ENCODE results near the gene MEIKIN.

MEIKIN gene

GRCh38 chr5:131973089-131973712 is 27.7 kb upstream of the MEIKIN start:
- DNase-seq (ENCODE audit: low spot score), result peak; percentile 8

DNA sequence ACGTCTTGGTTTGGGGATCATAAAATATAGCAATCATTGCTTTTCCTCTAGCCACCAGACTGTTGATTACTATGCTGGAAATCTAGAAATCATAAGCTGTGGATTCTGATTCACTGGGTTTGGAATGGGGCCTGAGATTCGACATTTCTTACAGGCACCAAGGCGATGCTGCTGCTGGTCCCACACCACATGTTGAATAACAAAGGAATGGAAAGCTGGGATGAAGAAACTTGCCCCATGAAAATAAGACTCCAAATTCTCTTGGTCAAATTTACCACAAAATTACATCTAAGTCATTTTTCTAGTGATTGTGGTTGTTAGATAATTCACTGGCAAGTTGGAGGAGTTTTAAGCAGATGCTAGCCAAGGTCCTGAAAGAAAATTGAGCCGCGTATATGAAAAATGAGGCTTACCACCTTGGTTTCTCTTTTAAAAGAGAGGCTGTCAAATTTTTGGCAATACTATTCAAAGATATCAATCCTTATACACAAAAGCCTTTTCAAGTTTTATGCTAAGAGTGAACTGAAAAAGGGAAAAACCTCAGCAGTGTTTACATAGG is 23.0 kb upstream of the MEIKIN start:
- no peak for DNase-seq (ENCODE audit: low spot score)

DNA sequence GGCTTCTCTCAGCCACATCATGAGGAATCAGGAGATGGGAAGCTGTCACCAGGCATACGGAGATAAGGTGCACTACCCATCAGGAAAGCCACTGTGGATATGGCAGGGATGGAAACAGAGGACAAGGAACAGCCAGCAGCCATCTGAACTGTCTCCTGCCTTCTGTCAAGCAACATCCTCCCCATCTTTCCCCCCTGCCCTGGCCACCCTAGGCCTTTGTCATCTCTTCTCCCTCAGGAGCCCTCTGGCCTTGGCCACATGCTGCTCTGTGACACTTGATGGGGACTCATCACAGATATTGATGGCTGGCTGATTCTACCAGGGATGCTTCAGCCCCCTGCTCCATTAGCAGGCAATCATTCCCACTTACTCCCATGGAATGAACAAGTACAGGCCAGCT is 21.1 kb upstream of the MEIKIN start:
- no peak for DNase-seq (ENCODE audit: low spot score)

DNA sequence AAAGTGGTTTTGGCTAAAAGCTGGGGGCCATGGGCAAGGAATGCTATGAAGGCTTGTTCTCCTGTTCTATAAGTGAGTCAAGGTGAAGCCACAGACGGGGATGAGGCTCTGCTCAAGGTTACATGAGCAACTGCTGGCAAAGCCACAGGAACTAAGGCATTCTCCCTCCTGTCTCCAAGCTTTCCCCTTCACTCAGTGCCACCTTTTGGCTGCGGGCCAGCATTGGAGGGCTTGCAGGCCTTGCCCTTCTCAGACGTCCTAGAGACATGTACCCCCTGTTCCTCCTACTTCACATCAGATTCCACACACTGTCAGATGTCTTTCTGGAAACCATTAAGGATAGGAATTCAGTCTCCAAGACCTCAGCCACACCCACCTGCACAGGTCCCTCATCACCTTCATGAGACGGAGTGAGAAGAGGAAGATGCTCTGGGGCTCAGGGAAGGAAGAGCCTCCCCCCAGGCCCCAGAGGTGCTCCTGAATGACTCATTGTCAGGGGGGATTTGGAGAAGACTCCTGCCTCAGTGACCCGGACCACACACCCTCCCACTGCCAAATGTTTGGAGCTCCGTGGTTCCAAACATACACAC is 20.5 kb upstream of the MEIKIN start:
- no peak for DNase-seq (ENCODE audit: low spot score)

DNA sequence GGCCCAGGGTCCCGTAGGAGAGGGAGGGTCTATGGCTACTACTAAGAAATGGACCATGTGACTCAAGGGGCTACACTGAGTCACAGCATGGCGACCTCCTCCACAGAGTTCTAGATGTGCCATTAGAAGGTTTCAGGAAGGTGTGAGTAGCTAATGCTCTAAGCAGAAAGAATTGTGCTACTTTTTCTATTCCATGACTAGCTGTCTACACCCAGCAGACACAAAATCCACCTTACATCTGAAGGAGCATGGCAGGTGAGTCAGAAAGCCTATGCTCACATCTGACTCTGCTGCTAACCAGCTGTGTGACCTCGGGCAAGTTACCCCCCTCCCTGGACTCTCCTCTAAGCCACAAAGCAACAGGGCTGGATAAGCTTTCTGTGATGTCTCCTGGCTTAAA is 14.4 kb upstream of the MEIKIN start:
- no peak for DNase-seq (ENCODE audit: low spot score)

DNA sequence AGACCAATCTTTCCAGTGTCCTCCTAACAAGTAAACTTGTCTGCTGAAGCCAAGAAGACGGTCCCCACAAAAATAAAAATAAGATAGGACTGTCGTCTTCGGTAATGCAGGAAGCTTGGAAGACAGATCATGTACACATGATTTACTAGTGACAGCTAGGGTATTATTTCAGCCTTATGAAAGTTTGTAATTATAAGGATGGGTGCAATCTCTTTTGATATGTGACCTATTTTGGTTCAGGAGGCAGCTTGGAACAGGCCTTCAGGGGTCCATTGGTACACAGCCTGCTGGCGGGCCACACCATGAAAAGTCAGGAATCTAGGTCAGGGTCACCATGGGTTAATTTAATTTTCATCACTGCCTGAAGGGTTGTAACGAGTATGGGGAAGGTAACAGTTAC is 13.7 kb upstream of the MEIKIN start:
- no peak for DNase-seq (ENCODE audit: low spot score)

DNA sequence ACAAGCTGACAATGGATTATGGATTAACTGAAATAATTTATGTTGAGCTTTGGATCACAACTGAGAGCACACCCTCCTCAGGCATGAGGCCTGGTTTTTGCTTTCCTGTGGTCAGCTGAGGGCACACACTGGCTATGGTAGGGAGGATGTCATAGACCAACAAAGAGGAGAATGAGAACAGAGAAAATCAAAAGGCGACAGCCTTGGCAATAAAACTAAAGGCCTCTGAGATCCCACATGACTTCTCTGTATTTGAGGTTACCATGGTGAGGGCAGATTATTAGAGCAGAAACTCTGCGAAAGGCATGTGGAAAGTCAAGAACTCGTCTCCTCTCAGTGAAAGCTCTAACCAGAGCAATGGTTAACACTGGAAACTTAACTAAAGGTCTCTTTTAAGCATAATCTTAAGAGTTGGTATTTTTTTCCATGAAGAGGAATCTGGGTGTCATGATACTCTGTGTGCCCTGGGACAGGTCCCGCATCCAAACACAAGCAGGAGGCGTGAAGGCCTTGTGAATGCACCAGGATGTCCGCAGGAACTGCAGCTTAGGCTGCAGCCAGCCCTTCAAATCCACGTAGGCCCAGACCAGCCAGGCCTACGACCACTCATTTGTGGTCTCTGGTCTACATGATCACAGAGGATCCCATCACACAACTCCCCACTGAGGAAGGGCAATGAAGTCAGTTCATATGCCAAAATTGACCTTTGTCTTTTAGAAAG is 12.4 kb upstream of the MEIKIN start:
- no peak for DNase-seq (ENCODE audit: low spot score)

DNA sequence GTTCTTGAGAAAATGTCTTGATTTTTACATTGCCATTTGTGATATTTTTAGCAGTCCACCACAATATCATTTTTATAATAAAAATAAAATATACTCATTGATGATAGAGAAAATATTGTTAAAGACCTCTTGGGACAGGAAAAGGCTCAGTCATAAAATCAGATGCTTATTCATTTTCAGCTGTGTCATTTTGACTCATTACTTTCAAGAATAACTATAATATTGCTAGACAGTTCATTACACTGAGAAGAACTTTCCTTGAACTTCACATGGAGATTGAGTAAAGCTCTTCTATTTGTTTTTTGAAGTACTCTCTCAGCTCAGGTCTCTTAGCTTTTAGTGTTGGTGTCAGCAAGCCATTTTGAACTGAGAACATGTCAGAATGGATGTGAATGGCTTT is 8.5 kb upstream of the MEIKIN start:
- DNase-seq (ENCODE audit: low spot score), result no peak

- DNase-seq (ENCODE audit: low spot score), result no peak
Measured at GRCh38 chr5:131952301-131952857, 6.9 kb upstream of the MEIKIN start.

DNA sequence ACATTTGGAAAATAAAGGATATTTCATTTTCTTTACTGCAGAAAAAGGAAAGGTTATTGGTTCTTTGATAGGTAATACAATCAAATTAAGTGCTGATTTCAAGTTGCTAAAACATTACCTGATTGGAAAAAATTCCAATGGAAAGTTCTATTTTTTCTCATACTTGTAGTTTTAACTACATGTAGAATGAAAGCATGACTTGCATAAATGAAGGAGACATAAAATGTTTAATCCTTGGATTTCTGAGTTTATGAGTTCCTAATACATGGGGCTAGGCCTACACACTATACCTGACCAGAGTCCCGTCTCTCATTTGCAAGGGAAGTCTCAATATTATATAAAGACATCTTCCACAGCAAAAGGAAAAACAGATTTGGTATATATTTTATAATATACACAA is 5.2 kb upstream of the MEIKIN start:
- DNase-seq (ENCODE audit: low spot score), result no peak

DNA sequence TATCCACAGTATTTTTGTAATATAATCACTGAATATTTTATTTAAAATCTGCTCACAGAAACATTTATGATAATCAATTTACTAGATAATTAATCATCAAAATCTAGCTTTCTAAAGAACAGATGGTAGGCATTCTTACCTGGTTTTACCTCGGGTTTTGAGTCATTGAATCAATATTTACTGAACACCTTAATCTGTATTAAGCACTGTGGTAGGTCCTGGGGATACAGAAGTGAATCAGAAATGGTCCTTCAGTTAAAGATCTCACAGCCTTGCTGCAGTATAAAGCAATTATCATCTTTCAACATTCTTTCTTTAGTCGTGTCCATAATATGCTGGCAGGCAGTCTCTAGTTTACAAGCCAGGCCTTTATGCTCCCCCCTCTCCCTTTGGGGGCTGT is 2.0 kb upstream of the MEIKIN start:
- DNase-seq (ENCODE audit: low spot score), result no peak

DNA sequence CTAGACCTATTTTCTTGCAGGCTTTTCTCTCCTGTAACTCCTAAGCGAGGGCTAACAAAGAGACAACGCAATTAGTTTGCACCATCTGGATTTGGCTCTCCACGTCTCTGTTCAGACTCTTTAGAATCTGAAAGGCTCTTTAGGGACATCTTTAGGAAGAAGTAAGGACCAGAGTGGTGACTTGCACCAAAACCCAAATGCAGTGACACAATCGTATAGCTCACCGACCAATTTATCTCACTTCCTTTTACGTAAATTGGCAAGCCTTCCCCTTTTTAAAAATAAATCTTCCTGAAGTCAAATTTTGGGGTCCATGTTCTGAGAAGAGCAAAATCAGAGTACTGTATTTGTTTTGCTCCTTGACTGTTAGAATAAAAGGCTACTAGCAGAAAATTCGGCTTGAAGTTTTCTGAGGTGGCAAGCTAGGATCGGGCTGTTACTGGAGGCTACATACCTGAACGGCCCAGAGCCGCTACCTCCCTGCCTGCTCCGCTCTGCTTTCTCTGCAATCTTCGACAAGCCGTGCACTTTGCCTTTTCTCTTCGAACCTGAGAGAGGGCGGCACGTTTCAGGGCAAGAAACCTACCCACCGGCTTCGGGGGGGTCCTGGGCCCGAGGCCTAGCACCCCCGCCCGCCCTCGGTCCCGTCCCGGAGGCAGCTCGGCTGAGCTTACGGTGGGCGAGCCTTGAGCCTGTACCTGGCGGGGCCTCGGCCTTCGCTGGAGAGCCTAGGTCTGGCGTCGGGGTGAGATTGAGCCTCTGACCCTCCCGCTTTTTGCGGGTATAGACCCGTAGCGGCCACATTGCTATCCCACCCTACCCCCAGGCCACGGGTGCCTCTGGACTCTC is 537 bp downstream of the MEIKIN start:
- DNase-seq (ENCODE audit: low spot score), result no peak

- no peak for DNase-seq (ENCODE audit: low spot score)
Measured at GRCh38 chr5:131943916-131944315, 1.5 kb downstream of the MEIKIN start.

DNA sequence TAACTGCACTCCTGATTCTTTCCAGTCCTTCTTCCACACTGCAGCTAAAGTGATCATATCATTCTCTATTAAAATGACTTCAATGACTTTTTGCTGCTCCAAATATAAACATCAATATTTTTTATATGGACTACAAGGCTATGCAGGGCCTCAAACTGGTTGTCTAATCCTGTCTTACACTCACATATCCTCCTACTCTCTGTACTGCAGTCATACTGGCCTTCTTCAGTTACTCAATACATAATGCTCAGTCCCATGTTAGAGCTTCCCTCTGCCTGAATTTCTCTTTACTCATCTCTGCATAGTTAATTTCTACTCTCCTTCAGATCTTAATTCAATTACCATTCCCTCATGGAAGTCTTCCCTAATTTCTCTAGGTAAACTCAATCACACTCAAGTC is 3.4 kb downstream of the MEIKIN start:
- no peak for DNase-seq (ENCODE audit: low spot score)

GRCh38 chr5:131939690-131940345 is 5.6 kb downstream of the MEIKIN start:
- no peak for DNase-seq (ENCODE audit: low spot score)

DNA sequence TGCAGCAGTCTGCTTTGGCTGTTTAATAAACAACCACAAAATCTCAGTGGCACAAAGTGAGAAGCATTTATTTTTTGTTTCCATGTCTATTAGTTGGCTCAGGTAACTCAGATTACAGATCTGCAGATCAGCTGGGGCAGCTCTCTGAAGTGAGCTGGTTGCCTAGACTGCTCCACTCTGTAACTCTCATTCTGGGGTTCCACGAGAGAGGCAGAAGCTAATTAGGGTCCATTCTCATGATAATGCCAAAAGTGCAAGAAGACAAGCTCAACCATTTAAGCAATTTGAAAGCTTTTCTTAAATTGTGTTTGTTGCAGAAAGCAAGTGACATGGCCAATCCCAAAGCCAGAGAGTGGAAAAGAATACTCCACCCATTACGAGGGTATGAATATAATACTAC is 13.2 kb downstream of the MEIKIN start:
- no peak for DNase-seq (ENCODE audit: low spot score)

DNA sequence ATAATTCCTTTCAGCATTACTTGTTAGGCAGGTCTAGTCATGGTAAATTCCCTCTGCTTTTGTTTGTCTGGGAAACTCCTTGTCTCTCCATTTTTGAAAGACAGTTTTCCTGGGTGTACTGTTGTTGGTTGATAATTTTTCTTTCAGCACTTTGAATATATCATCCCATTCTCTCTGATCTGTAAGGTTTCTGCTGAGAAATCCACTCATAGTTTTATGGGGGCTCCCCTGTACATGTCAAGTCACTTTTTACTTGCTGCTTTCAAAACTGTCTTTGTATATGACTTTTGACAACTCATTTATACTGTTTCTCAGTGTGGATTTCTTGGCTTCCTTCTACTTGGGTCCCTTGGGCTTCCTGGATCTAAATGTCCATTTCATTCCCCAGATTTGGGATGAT is 16.5 kb downstream of the MEIKIN start:
- no peak for DNase-seq (ENCODE audit: low spot score)

DNA sequence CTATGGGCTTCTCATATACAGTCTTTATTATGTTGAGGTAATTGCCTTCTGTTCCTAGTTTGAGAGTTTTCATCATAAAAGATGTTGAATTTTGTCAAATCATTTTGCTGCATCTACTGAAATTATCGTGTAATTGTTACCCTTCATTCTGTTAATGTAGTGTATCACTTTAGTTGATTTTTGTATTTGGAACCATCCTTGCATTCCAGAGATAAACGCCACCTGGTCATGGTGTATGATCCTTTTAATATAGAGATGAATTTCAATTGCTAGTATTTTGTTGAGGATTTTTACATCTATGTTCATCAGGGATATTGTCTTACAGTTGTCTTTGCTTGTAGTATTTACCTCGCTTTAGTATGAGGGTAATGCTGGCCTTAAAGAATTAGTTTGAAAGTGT is 19.3 kb downstream of the MEIKIN start:
- no peak for DNase-seq (ENCODE audit: low spot score)

DNA sequence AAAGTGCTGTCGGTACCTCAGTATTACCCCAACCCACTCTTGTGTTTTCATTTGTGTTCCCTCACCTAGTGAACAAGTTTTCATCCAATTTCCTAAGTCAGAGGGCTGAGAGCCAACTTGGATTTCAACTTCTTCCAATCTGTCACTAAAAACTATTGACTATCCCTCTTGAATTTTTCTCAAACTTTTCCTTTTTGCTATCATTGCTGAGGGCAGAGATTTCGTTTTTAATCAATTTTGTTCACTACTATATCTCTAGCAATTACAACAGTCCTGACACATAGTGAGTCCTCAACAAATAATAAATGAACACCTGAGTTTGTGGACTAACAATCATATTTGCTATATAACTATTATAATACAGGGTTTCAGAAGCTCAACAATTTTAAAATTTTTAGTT is 29.0 kb downstream of the MEIKIN start:
- no peak for DNase-seq (ENCODE audit: low spot score)

GRCh38 chr5:131914472-131914871 is 31.0 kb downstream of the MEIKIN start:
- DNase-seq (ENCODE audit: low spot score), result no peak

DNA sequence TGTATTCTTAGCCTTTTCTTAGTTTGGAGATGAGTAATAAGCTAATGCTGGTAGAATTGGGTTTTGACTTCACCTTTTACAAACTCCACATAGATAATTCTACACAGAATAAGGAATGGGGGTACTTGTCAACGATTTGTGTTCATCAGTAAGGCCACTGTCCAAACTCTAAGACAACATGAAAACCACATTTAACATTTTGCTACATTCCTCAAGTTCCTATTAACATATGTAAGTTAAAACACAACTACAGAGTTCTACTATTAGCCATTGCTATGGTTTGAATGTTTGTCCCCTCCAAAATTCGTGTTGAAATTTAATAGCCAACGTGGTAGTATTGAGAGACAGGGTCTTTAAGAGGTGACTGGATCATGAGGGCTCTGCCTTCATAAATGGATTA is 31.9 kb downstream of the MEIKIN start:
- DNase-seq (ENCODE audit: low spot score), result no peak

- DNase-seq (ENCODE audit: low spot score), result no peak
Measured at GRCh38 chr5:131906668-131907067, 38.8 kb downstream of the MEIKIN start.

Data from D341Med (cell line).